HEK293 (cell line): ENCODE data around the gene KRTAP5-8.

ENCODE experiments used
- CTCF ChIA-PET: fragments of 350-600 bp; formaldehyde crosslinking; extraction: SDS; loops from one replicate; lab custom pipeline; 2021; ENCODE audit warnings: antibody characterized with exemption; lab: Yijun Ruan, JAX
- POLR2A ChIA-PET: fragments of 300-600 bp; formaldehyde crosslinking; extraction: SDS; loops from one replicate; lab custom pipeline; 2020; ENCODE audit warnings: antibody characterized with exemption, inconsistent platforms; lab: Yijun Ruan, JAX
- H3K27ac ChIP-seq: fragments of 200-500 bp; sonication (Bioruptor generic); 2 replicates; pipeline ENCODE4 v1.5.1; 2014; ENCODE audit warnings: low read depth, low read length, control low read depth, inconsistent platforms; ENCODE audit errors: extremely low read depth
- H3K36me3 ChIP-seq, 2 experiments: fragments of 200-500 bp in 1 of 2; sonication (Bioruptor generic) in 1 of 2; 1 replicate in 1 of 2; 2 replicates in 1 of 2; pipeline ENCODE4 v1.5.1; 2014 to 2017; ENCODE audit warnings: inconsistent platforms in 2 of 2, low read length in 2 of 2; ENCODE audit not compliant: control insufficient read depth in 2 of 2, insufficient read depth in 1 of 2
- H3K4me1 ChIP-seq: fragments of 200-500 bp; sonication (Bioruptor generic); 2 replicates; pipeline ENCODE4 v1.5.1; 2014; ENCODE audit warnings: mild to moderate bottlenecking, low read length, inconsistent platforms; ENCODE audit not compliant: control insufficient read depth, insufficient read depth
- H3K4me3 ChIP-seq: 2 replicates; pipeline ENCODE4 v1.5.1; 2011; ENCODE audit warnings: low read depth, mild to moderate bottlenecking, control low read depth, low read length, moderate library complexity
- H3K9me3 ChIP-seq: fragments of 200-500 bp; sonication (Bioruptor generic); 2 replicates; pipeline ENCODE4 v1.5.1; 2014; ENCODE audit warnings: low read depth, low read length, inconsistent platforms; ENCODE audit not compliant: control insufficient read depth, insufficient read depth
- GLIS2 ChIP-seq: fragments of 450-650 bp; formaldehyde crosslinking; IDR thresholded peaks from 2 replicates; pipeline ENCODE4 v1.5.1; 2016; ENCODE audit warnings: missing biosample characterization, missing genetic modification characterization
- ZNF19 ChIP-seq: fragments of 450-650 bp; formaldehyde crosslinking; IDR thresholded peaks from 2 replicates; pipeline ENCODE4; 2016; ENCODE audit warnings: missing biosample characterization, missing genetic modification characterization, low read depth
- ZNF23 ChIP-seq: fragments of 450-650 bp; formaldehyde crosslinking; IDR thresholded peaks from 2 replicates; pipeline ENCODE4 v1.5.1; 2016; ENCODE audit warnings: missing biosample characterization, missing genetic modification characterization, borderline replicate concordance
- ZNF274 ChIP-seq, 2 experiments: fragments of 200-500 bp in 1 of 2; fragments of 450-650 bp in 1 of 2; sonication (Bioruptor generic) in 1 of 2; formaldehyde crosslinking in 1 of 2; IDR thresholded peaks; 2 replicates each; pipeline versions ENCODE4 v1.5.1 to v1.6.1; 2014 to 2016; ENCODE audit warnings: borderline replicate concordance in 1 of 2, inconsistent platforms in 1 of 2, low read length in 1 of 2, missing biosample characterization in 1 of 2, missing genetic modification characterization in 1 of 2
- ZNF335 ChIP-seq: fragments of 450-650 bp; formaldehyde crosslinking; conservative IDR thresholded peaks from 2 replicates; pipeline ENCODE4 v1.5.1; 2016; ENCODE audit warnings: missing biosample characterization, missing genetic modification characterization
- ZNF596 ChIP-seq: fragments of 450-650 bp; IDR thresholded peaks from 2 replicates; pipeline ENCODE4 v1.5.0; 2018; ENCODE audit warnings: missing biosample characterization, mild to moderate bottlenecking, missing genetic modification characterization, moderate library complexity
- TF ChIP-seq, protein P1 (sequence below): fragments of 450-650 bp; formaldehyde crosslinking; IDR thresholded peaks from 2 replicates; pipeline ENCODE4 v1.5.1; 2016; ENCODE audit warnings: missing biosample characterization, missing genetic modification characterization
- TF ChIP-seq, protein P2 (sequence below): fragments of 450-650 bp; IDR thresholded peaks from 2 replicates; pipeline ENCODE4 v1.5.1; 2018; ENCODE audit warnings: missing biosample characterization, mild to moderate bottlenecking, missing genetic modification characterization
- TF ChIP-seq, protein P3 (sequence below): fragments of 450-650 bp; formaldehyde crosslinking; IDR thresholded peaks from 2 replicates; pipeline ENCODE4 v1.5.1; 2017; ENCODE audit warnings: missing biosample characterization, missing genetic modification characterization
- TF ChIP-seq, protein P4 (sequence below): IDR thresholded peaks from 2 replicates; pipeline ENCODE4 v1.6.1; 2011; ENCODE audit warnings: mild to moderate bottlenecking, low read depth, low read length, borderline replicate concordance

KRTAP5-8 gene

DNA sequence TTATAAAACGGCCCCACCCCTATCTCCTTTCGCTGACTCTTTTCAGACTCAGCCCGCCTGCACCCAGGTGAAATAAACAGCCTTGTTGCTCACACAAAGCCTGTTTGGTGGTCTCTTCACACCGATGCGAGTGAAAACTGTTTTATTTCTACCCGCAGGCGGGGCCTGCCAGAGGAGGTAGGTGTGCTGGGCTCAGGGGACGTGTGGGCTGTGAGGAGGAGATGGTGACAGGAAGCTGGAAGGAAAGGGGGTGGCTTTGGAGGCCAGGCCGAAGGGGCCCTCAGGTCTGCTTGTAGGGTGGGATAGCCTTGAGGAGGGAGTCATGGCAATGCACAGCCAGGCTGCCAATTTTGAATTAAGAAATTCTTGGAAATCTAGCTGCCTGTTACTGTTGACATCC, 32.0 kb upstream of the KRTAP5-8 start:
- CTCF ChIA-PET: no interaction called here
- Histone ChIP-seq H3K27ac (no peak overlapping the region), H3K36me3 (peaks cover 0 to 14% of the 10 kb centered on the region in 2 experiments; a peak in 1 of 3 replicates), H3K4me3 (no peak overlapping the region), H3K4me1 (no peaks in the 10 kb centered on the region), H3K9me3 (no peaks in the 10 kb centered on the region)
- POLR2A ChIA-PET: no interaction called here
- TF ChIP-seq ZNF596 (tag by site-specific recombination) (no peak), ZNF274 (IDR thresholded peaks at IDR 0.05; ENCODE audit: low read length) (no peak), ZNF274 (tag by site-specific recombination; IDR thresholded peaks at IDR 0.05; ENCODE audit: borderline replicate concordance) (no peak)
- TF ChIP-seq, protein P1, sequence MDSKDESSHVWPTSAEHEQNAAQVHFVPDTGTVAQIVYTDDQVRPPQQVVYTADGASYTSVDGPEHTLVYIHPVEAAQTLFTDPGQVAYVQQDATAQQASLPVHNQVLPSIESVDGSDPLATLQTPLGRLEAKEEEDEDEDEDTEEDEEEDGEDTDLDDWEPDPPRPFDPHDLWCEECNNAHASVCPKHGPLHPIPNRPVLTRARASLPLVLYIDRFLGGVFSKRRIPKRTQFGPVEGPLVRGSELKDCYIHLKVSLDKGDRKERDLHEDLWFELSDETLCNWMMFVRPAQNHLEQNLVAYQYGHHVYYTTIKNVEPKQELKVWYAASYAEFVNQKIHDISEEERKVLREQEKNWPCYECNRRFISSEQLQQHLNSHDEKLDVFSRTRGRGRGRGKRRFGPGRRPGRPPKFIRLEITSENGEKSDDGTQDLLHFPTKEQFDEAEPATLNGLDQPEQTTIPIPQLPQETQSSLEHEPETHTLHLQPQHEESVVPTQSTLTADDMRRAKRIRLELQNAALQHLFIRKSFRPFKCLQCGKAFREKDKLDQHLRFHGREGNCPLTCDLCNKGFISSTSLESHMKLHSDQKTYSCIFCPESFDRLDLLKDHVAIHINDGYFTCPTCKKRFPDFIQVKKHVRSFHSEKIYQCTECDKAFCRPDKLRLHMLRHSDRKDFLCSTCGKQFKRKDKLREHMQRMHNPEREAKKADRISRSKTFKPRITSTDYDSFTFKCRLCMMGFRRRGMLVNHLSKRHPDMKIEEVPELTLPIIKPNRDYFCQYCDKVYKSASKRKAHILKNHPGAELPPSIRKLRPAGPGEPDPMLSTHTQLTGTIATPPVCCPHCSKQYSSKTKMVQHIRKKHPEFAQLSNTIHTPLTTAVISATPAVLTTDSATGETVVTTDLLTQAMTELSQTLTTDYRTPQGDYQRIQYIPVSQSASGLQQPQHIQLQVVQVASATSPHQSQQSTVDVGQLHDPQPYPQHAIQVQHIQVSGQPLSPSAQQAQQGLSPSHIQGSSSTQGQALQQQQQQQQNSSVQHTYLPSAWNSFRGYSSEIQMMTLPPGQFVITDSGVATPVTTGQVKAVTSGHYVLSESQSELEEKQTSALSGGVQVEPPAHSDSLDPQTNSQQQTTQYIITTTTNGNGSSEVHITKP (tag by site-specific recombination): no peak
- TF ChIP-seq, protein P2, sequence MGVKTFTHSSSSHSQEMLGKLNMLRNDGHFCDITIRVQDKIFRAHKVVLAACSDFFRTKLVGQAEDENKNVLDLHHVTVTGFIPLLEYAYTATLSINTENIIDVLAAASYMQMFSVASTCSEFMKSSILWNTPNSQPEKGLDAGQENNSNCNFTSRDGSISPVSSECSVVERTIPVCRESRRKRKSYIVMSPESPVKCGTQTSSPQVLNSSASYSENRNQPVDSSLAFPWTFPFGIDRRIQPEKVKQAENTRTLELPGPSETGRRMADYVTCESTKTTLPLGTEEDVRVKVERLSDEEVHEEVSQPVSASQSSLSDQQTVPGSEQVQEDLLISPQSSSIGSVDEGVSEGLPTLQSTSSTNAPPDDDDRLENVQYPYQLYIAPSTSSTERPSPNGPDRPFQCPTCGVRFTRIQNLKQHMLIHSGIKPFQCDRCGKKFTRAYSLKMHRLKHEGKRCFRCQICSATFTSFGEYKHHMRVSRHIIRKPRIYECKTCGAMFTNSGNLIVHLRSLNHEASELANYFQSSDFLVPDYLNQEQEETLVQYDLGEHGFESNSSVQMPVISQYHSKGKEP (tag by site-specific recombination): no peak
- TF ChIP-seq, all 188 proteins: peak for 0

DNA sequence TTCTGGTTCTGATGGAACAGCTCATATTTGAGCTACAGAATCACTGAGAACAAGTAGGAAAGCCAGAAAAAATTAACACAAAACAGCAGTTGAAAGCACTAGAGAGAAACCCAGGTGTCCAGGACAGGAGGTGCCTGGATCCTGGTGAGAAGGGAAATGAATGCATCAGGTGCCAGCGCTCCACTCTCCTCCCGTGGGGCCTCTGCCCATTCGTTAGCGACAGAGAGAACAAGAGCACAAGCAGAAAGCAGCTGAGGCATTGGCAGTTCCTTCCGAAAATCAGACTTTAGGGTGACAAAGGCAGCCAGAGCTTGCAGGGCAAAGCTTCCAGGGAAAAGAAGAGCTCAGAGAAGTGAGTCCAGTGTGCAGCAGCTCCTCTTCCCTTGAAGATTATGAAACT, 30.7 kb upstream of the KRTAP5-8 start:
- TF ChIP-seq ZNF23 (tag by site-specific recombination) (no peak), GLIS2 (tag by site-specific recombination) (no peak)
- TF ChIP-seq, protein P3, sequence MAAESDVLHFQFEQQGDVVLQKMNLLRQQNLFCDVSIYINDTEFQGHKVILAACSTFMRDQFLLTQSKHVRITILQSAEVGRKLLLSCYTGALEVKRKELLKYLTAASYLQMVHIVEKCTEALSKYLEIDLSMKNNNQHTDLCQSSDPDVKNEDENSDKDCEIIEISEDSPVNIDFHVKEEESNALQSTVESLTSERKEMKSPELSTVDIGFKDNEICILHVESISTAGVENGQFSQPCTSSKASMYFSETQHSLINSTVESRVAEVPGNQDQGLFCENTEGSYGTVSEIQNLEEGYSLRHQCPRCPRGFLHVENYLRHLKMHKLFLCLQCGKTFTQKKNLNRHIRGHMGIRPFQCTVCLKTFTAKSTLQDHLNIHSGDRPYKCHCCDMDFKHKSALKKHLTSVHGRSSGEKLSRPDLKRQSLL (tag by site-specific recombination): no peak
- TF ChIP-seq, all 188 proteins: peak for 0
- no peak overlapping the region for H3K4me3 ChIP-seq
- ChIA-PET CTCF (no interaction called here), POLR2A (interaction anchor here (1.3 kb wide), 1 partner anchor 54 kb away, joined by 6 read pairs; the partner anchor contains the start of gene NADSYN1)
- H3K27ac ChIP-seq: no peak overlapping the region
- H3K4me1 ChIP-seq: no peaks in the 10 kb centered on the region
- no peaks in the 10 kb centered on the region for H3K9me3 ChIP-seq
- H3K36me3 ChIP-seq: peaks cover 0 to 4% of the 10 kb centered on the region in 2 experiments; a peak in 1 of 3 replicates

DNA sequence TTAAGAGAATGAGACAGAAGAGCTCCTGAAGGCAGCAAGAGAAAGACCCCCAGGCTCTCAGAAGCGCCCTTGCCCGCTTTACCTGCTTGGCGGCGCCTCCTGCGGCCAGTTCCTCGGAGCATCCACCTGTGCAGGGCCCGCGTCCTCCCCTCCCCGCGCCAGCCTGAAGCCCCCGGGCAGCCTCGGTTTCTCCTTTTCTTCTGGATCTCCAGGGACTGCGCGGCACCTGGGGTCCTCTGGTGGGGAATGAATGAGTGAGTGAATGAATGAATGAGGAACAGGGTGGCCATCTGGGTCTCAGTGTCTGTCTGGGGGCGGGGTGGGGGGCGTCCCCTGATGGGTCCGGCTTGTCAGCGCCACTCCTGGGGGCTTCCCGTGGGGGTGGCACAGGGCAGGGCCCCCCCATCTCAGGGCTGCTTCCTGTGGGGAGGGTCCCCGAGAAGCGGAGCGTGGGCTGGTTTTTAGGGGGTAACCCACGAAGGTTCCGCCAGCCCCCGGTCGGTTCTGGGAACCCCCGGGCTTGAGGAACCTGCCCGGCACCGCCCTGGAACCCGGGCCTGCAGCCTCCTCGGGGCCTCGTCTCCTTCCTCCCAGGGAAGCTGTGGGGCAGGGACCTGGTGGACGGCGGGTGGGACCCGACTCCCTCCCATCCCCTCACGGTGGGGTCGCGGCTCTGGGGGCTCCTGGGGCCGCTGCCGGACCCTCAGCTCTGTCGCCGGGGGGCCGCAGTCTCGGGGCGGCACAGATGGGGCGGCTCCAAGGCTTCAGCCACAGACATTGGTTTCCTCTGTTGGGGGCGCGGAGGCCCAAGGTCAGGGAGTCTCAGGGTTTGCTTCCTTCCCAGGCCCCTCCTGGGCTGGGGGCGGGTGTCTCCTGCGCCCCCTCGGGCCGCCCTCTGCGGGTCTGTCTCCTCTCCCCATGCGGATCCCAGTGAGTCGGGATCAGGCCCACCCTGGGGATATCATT, 19.0 kb upstream of the KRTAP5-8 start:
- Histone ChIP-seq H3K36me3 (no peaks in the 10 kb centered on the region), H3K9me3 (no peaks in the 10 kb centered on the region), H3K27ac (no peak overlapping the region), H3K4me1 (no peaks in the 10 kb centered on the region), H3K4me3 (no peak overlapping the region)
- ChIA-PET POLR2A (no interaction called here), CTCF (no interaction called here)
- TF ChIP-seq, protein P4, sequence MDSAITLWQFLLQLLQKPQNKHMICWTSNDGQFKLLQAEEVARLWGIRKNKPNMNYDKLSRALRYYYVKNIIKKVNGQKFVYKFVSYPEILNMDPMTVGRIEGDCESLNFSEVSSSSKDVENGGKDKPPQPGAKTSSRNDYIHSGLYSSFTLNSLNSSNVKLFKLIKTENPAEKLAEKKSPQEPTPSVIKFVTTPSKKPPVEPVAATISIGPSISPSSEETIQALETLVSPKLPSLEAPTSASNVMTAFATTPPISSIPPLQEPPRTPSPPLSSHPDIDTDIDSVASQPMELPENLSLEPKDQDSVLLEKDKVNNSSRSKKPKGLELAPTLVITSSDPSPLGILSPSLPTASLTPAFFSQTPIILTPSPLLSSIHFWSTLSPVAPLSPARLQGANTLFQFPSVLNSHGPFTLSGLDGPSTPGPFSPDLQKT: no peak
- TF ChIP-seq ZNF19 (tag by site-specific recombination) (no peak), ZNF335 (tag by site-specific recombination) (no peak)
